HCT116 (cell line): ENCODE data around the gene ANAPC4. TPM values are rescaled to one million over a fixed set of nuclear protein-coding genes. Genes with fewer than 3 reads are reported as not detected.

Experiments
- ATAC-seq: fragments of 200-7000 bp; cut with Tn5 transposase; 2 replicates; pipeline ENCODE4 v1.9.1; 2020; ENCODE audit warnings: mild to moderate bottlenecking, moderate library complexity
- BruUV-seq: library from RNA; stranded (reverse); fragments of 400-500 nt; replicated peaks from 2 replicates; lab custom pipeline; 2021; lab: Mats Ljungman, UMichigan
- CTCF ChIA-PET: fragments of 300-600 bp; sonication (Branson Sonifier 250); formaldehyde crosslinking; loops from one replicate; lab custom pipeline; 2021; ENCODE audit warnings: antibody characterized with exemption; lab: Charles Lee
- POLR2A ChIA-PET: fragments of 300-600, 350-600 bp; sonication (Branson Sonifier 250); formaldehyde crosslinking; loops from one replicate; lab custom pipeline; 2021; ENCODE audit warnings: antibody characterized with exemption; lab: Charles Lee
- RAD21 ChIA-PET, 2 experiments: fragments of 300-600 bp; sonication (Branson Sonifier 250); formaldehyde crosslinking; loops; one replicate each; lab custom pipeline; 2023; ENCODE audit warnings: low total read pairs in 2 of 2; ENCODE audit not compliant: uncharacterized antibody in 2 of 2, unreplicated experiment in 2 of 2, low non-redundant PET in 1 of 2; lab: Charles Lee
- DNase-seq: peaks from one replicate; pipeline ENCODE4 v3.0.0-alpha.2; 2010; ENCODE audit warnings: low read depth, low spot score
- H2AFZ ChIP-seq: fragments of 200-600 bp; shearing (Covaris generic), sonication (generic); 2 replicates; pipeline ENCODE4 v1.6.1; 2017; ENCODE audit warnings: low read depth, mixed run types, mixed read lengths, antibody characterized with exemption, low read length; ENCODE audit not compliant: poor library complexity, severe bottlenecking
- H3K27ac ChIP-seq: 2 replicates; pipeline ENCODE4 v1.5.1; 2012; ENCODE audit warnings: low read depth, low read length
- H3K27me3 ChIP-seq: fragments of 200-600 bp; sonication (generic); 2 replicates; pipeline ENCODE4 v1.6.1; 2016; ENCODE audit warnings: mixed run types, low read length, mixed read lengths; ENCODE audit not compliant: insufficient read depth
- H3K36me3 ChIP-seq, 2 experiments: fragments of 200-500 bp in 1 of 2; fragments of 200-600 bp in 1 of 2; sonication (Bioruptor generic) in 1 of 2; sonication (generic) in 1 of 2; 2 replicates each; pipeline versions ENCODE4 v1.5.1 to v1.6.1; 2014 to 2016; ENCODE audit warnings: low read length in 2 of 2, inconsistent platforms in 1 of 2, mixed read lengths in 1 of 2, mixed run types in 1 of 2; ENCODE audit not compliant: insufficient read depth in 2 of 2, control insufficient read depth in 1 of 2
- H3K4me1 ChIP-seq, 2 experiments: fragments of 200-600 bp in 1 of 2; sonication (generic) in 1 of 2; 2 replicates each; pipeline versions ENCODE4 v1.5.1 to v1.6.1; 2012 to 2017; ENCODE audit warnings: low read length in 2 of 2, inconsistent platforms in 1 of 2, mild to moderate bottlenecking in 1 of 2, mixed read lengths in 1 of 2, mixed run types in 1 of 2, moderate library complexity in 1 of 2; ENCODE audit not compliant: insufficient read depth in 2 of 2, control insufficient read depth in 1 of 2
- H3K4me2 ChIP-seq: fragments of 200-600 bp; sonication (generic); 2 replicates; pipeline ENCODE4 v1.6.1; 2017; ENCODE audit warnings: mixed run types, low read length, mixed read lengths
- H3K4me3 ChIP-seq, 2 experiments: fragments of 200-600 bp in 1 of 2; sonication (generic) in 1 of 2; replicated peaks in 1 of 2; 2 replicates each; pipeline ENCODE4 v1.5.1; 2011 to 2016; ENCODE audit warnings: low read length in 2 of 2, control low read depth in 1 of 2, low read depth in 1 of 2, mild to moderate bottlenecking in 1 of 2, mixed read lengths in 1 of 2, mixed run types in 1 of 2
- H3K79me2 ChIP-seq: fragments of 200-600 bp; sonication (generic); 2 replicates; pipeline ENCODE4 v1.6.1; 2017; ENCODE audit warnings: mild to moderate bottlenecking, mixed run types, low read length, moderate library complexity, mixed read lengths; ENCODE audit not compliant: insufficient read depth
- H3K9ac ChIP-seq: fragments of 200-600 bp; sonication (generic); 2 replicates; pipeline ENCODE4 v1.6.1; 2016; ENCODE audit warnings: low read length, mixed read lengths
- H3K9me2 ChIP-seq: fragments of 200-600 bp; sonication (generic), shearing (Covaris generic); 2 replicates; pipeline ENCODE4 v1.6.1; 2017; ENCODE audit warnings: mixed run types, mild to moderate bottlenecking, moderate library complexity; ENCODE audit not compliant: insufficient read depth
- H3K9me3 ChIP-seq, 2 experiments: fragments of 200-500 bp in 1 of 2; fragments of 200-600 bp in 1 of 2; sonication (Bioruptor generic) in 1 of 2; sonication (generic) in 1 of 2; 2 replicates each; pipeline ENCODE4 v1.6.1; 2014 to 2017; ENCODE audit warnings: low read length in 2 of 2, mixed read lengths in 2 of 2, inconsistent platforms in 1 of 2, low read depth in 1 of 2, mild to moderate bottlenecking in 1 of 2, mixed run types in 1 of 2, moderate library complexity in 1 of 2; ENCODE audit not compliant: control insufficient read depth in 1 of 2, insufficient read depth in 1 of 2
- H4K20me1 ChIP-seq: fragments of 200-600 bp; sonication (generic), shearing (Covaris generic); 2 replicates; pipeline ENCODE4 v1.6.1; 2017; ENCODE audit warnings: mixed run types, mild to moderate bottlenecking, moderate library complexity; ENCODE audit not compliant: insufficient read depth
- CBX3 ChIP-seq: IDR thresholded peaks from 2 replicates; pipeline ENCODE4 v1.6.1; 2012; ENCODE audit warnings: low read depth
- CEBPB ChIP-seq: IDR thresholded peaks from 2 replicates; pipeline ENCODE4 v1.6.1; 2012; ENCODE audit warnings: low read depth
- EZH2 ChIP-seq: fragments of 200-600 bp; sonication (generic); IDR thresholded peaks from 2 replicates; pipeline ENCODE4 v1.6.1; 2017; ENCODE audit warnings: antibody characterized with exemption, mixed run types
- EZH2phosphoT487 ChIP-seq: fragments of 200-600 bp; IDR thresholded peaks from 2 replicates; pipeline ENCODE4 v1.6.1; 2018; ENCODE audit warnings: antibody characterized with exemption, borderline replicate concordance
- FOSL1 ChIP-seq: IDR thresholded peaks from 2 replicates; pipeline ENCODE4 v1.6.1; 2012; ENCODE audit warnings: low read depth
- JUND ChIP-seq: IDR thresholded peaks from 2 replicates; pipeline ENCODE4 v1.6.1; 2012
- MAX ChIP-seq: IDR thresholded peaks from 2 replicates; pipeline ENCODE4 v1.6.1; 2012
- POLR2A ChIP-seq: IDR thresholded peaks from 2 replicates; pipeline ENCODE4 v1.7.0; 2011; ENCODE audit warnings: borderline replicate concordance; ENCODE audit not compliant: insufficient read depth, insufficient read length; ENCODE audit errors: extremely low read depth
- POLR2AphosphoS5 ChIP-seq: IDR thresholded peaks from 2 replicates; pipeline ENCODE4 v1.6.1; 2011; ENCODE audit warnings: mild to moderate bottlenecking, low read depth, low read length, moderate library complexity
- RAD21 ChIP-seq: IDR thresholded peaks from 2 replicates; pipeline ENCODE4 v1.6.1; 2012; ENCODE audit warnings: low read depth, mild to moderate bottlenecking
- REST ChIP-seq: IDR thresholded peaks from 2 replicates; pipeline ENCODE4 v1.6.1; 2012; ENCODE audit warnings: low read depth
- SP1 ChIP-seq: IDR thresholded peaks from 2 replicates; pipeline ENCODE4 v1.6.1; 2012; ENCODE audit warnings: low read depth
- YY1 ChIP-seq: IDR thresholded peaks from 2 replicates; pipeline ENCODE4 v1.6.1; 2011; ENCODE audit warnings: low read length, low read depth, moderate library complexity, mild to moderate bottlenecking; ENCODE audit not compliant: insufficient replicate concordance; ENCODE audit errors: extremely low read depth
- ZBTB33 ChIP-seq: IDR thresholded peaks from 2 replicates; pipeline ENCODE4 v1.6.1; 2011; ENCODE audit warnings: mild to moderate bottlenecking, low read length, moderate library complexity; ENCODE audit not compliant: insufficient replicate concordance; ENCODE audit errors: extremely low read depth
- ZFX ChIP-seq: fragments of 450-650 bp; IDR thresholded peaks from 2 replicates; pipeline ENCODE4 v1.6.1; 2017
- ZNF274 ChIP-seq: fragments of 200-500 bp; sonication (Bioruptor generic); IDR thresholded peaks from 2 replicates; pipeline ENCODE4 v1.6.1; 2014; ENCODE audit warnings: mild to moderate bottlenecking, low read depth, low read length, inconsistent platforms
- intact Hi-C: fragments of 100-400 bp; cut with micrococcal nuclease; formaldehyde crosslinking; loops from 2 replicates; pipeline ENCODE4 v1.10.0; 2022
- total RNA-seq: library from RNA; stranded (reverse); gene quantifications from one replicate; pipeline ENCODE4 v1.2.1, GENCODE V29; 2021; ENCODE audit not compliant: unreplicated experiment
- TF ChIP-seq, protein P1 (sequence below), 3 experiments: fragments of 200-600 bp in 1 of 3; sonication (generic) in 1 of 3; IDR thresholded peaks in 2 of 3; conservative IDR thresholded peaks in 1 of 3; 2 replicates each; pipeline ENCODE4 v1.5.1; 2012 to 2017; ENCODE audit warnings: low read depth in 2 of 3, low read length in 2 of 3, antibody characterized with exemption in 1 of 3, borderline replicate concordance in 1 of 3, control low read depth in 1 of 3, mild to moderate bottlenecking in 1 of 3, mixed read lengths in 1 of 3, mixed run types in 1 of 3, moderate library complexity in 1 of 3; ENCODE audit not compliant: insufficient read depth in 1 of 3

ANAPC4 gene
- total RNA-seq, 1 experiment from 2014 or later = 29.2 TPM

DNA sequence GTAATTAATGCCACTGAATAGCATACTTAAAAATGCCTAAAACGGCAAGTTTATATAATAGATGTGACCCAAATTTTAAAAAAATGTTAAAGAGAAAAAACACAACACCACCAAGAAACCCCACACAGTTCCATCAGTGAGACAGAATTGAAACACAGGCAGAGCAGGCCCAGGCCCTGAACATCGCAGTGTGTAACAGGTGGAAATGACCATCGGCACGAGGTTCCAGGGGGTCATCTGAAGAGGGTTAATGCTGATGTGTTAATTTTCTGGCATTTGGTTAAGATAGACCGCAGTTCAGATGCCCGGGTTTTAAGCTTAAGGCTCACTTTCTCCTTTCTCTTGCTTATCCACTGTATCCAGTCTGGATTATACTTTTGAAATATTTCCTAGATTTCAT is 66.8 kb downstream of the ANAPC4 start (continued):
- no peak for TF ChIP-seq CEBPB
- TF ChIP-seq, protein P1, sequence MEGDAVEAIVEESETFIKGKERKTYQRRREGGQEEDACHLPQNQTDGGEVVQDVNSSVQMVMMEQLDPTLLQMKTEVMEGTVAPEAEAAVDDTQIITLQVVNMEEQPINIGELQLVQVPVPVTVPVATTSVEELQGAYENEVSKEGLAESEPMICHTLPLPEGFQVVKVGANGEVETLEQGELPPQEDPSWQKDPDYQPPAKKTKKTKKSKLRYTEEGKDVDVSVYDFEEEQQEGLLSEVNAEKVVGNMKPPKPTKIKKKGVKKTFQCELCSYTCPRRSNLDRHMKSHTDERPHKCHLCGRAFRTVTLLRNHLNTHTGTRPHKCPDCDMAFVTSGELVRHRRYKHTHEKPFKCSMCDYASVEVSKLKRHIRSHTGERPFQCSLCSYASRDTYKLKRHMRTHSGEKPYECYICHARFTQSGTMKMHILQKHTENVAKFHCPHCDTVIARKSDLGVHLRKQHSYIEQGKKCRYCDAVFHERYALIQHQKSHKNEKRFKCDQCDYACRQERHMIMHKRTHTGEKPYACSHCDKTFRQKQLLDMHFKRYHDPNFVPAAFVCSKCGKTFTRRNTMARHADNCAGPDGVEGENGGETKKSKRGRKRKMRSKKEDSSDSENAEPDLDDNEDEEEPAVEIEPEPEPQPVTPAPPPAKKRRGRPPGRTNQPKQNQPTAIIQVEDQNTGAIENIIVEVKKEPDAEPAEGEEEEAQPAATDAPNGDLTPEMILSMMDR (IDR thresholded peaks at IDR 0.05 in 2 of 3, conservative IDR thresholded peaks at IDR 0.05 in 1 of 3; ENCODE audit: borderline replicate concordance in 1 of 3, insufficient read depth in 1 of 3, low read depth in 2 of 3, low read length in 2 of 3) = no peak
- no peak for TF ChIP-seq JUND
- no peak for TF ChIP-seq YY1

DNA sequence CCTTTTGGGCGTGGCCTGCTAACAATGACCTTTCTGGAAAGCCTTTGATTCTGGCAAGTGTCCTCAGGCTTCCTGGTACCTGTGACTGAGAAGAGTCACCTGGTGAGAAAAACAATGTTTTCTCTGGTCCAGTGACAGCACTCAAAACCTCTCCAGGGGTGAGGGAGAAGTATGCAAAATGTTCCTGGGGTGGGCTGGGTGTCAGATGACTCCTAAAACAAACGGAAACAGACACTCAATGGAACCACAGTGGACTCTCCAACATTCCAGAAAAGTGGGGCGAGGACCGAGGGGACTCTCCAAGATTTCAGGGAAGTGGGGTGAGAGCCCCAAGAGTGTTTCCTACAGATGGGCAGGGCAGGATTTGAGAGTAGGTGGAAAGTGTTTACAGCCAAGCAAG is 69.5 kb downstream of the ANAPC4 start:
- Histone ChIP-seq H3K9ac (no peak overlapping the region), H2AFZ (no peak overlapping the region), H3K9me3 (no peaks in the 10 kb centered on the region), H3K4me3 (no peak overlapping the region), H3K9me2 (no peaks in the 10 kb centered on the region), H3K36me3 (no peaks in the 10 kb centered on the region), H3K27me3 (no peaks in the 10 kb centered on the region), H4K20me1 (no peaks in the 10 kb centered on the region), H3K4me1 (no peaks in the 10 kb centered on the region), H3K27ac (no peak overlapping the region), H3K79me2 (no peaks in the 10 kb centered on the region), H3K4me2 (no peak overlapping the region)
- intact Hi-C loops = no loop called here
- CTCF ChIA-PET = no interaction called here
- DNase-seq = no peak
- RAD21 ChIA-PET = no interaction called here
- ATAC-seq = no peak
- TF ChIP-seq CBX3 (no peak), MAX (no peak), POLR2A (no peak), RAD21 (no peak), ZBTB33 (no peak), ZFX (no peak), REST (no peak), SP1 (no peak), EZH2 (no peak), EZH2phosphoT487 (no peak), ZNF274 (no peak), POLR2AphosphoS5 (no peak), FOSL1 (no peak), JUND (no peak)
- POLR2A ChIA-PET = no interaction called here
- BruUV-seq = no TSS peak
